ENCODE data around the gene DMRT2.

The DMRT2 gene

DNA sequence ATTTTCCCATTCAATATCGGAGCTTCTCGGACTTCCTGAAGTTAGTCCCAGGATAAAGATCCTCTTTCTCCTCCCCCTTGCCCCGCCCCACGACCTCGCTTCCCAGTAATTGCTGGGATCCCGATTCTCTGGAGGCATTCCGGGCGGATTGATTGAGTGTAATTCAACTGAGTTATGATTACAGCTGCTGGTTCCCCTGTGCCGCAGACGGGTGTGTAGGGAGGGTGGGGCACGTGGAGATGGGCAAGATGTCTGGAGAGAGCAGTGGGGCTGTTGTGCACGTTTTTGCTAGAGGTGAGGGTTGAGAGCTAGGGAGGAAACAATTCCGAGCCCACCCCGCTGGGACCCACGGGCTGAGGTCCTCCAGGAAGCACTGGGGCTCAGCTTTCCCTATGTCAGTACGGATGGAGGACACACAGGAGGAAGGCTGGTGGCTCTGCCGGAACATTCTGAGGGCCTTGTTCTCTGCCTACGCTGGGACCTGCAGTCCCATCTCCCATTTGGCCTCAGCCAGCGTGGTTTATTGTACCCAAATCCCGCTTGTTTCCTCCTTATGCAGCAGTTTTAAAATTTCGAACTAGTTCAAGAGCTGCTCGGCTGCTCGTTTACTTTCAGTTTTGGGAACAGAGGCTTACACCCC is 2.4 kb upstream of the DMRT2 start:
- no peak for DNase-seq

DNA sequence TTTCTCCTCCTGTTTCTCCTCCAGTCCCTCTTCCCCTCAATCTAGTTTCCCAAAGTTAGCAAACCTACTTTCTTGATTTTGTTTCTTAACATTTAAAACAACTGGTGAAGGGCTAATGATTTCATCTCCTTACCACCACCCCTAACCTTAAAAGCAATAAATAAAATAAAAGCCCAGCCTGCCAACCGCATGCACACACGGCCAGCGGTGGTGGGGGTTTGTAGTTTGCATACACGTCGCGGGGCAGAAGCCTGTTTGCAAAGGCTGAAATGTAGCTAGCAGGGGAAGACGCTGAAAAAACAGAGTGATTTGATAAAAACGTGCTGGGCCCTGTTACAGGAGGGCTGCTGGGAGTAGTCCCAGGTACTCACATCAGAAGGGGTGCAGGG is 1.9 kb upstream of the DMRT2 start:
- no peak for DNase-seq

DNA sequence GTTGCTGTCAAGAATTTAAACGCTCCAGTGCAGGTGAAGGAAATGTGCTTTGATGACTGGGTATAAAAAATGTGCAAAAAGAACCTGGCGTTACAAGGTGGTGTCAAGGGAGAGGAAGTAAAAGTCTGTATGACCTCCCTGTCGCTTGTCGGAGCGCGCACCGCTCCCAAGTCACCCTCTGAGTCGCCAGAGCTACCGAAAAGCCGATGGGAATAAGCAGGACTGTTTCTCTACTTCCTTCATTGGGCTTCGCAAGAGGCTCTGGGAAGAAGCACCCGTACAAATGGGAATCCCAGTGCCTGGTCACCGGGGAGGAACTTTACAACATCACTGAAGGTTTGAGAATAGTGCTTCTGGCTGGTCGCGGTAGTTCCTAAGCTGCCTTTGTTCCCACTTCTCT is 1.3 kb upstream of the DMRT2 start:
- DNase-seq = no peak

DNA sequence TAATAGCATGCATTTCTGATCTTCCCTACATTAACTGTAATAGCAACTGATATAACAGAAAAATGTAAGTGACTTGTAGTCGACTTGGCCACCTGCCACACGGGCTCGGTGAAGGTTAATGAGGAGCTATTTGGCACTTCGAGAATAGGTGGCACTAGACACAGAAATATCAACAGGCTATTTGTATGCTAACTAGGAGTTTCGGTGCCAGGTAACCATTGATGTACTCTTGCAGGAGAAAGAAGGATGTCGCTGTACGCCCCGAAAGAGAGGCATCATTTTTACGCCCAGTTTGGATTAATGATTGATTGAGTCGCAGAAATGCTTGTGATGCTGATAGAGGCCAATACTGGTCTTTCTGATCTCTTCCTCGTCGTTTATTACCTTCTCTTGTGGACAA is 516 bp upstream of the DMRT2 start:
- DNase-seq = no peak

DNA sequence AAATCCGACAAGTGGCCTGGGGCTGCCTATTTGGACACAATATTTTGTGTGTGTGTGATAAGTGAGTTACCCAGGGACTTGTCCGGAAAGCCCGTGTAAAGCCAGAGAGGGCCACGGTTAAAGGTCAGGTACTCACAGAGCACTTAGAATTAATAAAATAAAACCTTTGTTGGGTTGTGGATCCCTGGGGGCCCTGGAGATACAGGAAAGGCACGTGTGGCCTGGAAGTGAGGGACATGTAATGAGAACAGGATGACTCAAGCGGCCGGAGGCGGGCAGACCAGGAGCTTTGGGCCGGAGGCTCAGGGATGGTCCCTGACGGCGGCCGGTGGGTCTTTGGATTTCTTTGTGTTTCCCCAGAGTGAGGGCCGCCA is 1.0 kb downstream of the DMRT2 start:
- DNase-seq = no peak

DNA sequence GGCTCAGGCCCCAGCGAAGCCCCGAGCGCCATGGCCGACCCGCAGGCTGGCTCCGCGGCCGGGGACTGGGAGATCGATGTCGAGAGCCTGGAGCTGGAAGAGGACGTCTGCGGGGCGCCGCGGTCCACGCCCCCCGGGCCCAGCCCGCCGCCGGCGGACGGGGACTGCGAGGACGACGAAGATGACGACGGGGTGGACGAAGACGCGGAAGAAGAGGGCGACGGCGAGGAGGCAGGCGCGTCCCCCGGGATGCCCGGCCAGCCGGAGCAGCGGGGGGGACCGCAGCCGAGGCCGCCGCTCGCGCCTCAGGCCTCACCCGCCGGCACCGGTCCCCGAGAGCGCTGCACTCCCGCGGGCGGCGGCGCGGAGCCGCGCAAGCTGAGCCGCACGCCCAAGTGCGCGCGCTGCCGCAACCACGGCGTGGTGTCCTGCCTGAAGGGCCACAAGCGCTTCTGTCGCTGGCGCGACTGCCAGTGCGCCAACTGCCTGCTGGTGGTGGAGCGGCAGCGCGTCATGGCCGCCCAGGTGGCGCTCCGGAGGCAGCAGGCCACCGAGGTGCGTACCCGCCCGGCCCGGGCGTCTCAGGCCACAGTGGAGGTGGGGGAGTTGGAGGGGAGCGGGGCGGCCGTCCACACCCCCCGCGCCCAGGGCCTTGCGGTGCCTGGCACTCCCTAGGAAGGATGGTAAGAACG is 1.6 kb downstream of the DMRT2 start:
- DNase-seq = no peak

DNA sequence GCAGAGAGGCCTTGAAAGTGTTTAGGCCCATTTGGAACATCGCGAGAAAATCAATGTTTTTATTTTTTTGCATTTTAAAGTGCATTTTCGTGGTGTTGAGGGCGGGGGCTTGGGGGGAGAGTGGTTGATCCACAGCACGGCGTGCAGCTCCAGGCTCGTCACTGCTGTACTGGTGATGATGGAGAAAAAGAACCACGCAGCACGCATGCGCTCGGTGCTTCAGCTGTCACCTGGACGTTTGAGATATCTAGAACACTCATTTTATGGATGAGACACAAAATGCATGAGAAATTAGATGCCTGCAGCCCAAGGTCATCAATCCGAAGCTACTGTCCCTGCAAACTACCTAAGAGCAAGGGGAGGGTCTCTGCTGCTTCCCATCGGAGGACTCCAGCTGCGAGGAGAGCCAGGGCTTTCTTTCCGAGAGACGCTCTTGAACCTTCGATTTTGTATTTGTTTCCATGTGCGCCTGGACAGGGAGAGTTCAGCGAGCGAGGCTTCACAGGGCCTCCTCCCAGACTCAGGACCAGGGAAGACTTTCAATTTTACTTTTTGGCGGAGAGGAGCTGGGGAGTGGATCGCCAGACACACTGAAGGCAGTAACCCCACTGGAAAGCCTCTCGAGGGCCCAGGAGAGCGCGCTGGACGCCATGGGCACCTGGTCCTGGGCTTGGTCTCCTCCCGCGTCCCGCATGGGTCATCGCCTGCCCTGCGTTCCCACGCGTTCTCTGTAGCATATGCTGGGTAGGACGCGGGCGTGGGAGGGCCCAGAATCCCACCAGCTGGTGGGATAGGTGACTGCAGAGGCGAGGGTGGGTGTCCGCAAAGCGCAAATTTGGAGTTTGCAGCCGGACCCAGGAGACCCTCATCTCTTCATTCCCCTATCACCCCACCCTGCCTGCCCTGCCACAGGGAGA is 2.5 kb downstream of the DMRT2 start:
- DNase-seq = no peak

DNA sequence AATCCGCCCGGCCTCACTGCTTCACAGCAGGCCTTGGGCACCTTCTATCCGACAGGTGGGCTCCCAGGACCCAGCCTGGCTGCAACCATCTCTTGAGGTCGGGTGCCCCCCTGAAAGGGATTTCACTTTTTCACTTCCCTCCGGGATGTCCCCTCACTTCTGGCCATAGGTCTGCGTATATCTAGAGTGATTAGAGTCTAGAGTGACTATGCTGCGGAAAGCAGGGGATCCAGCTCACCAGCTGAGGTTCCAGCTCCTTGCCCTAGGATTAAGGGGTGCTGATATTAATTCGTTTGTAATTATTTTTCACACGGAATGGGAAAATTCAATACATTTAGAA is 3.1 kb downstream of the DMRT2 start:
- no peak for DNase-seq

DNA sequence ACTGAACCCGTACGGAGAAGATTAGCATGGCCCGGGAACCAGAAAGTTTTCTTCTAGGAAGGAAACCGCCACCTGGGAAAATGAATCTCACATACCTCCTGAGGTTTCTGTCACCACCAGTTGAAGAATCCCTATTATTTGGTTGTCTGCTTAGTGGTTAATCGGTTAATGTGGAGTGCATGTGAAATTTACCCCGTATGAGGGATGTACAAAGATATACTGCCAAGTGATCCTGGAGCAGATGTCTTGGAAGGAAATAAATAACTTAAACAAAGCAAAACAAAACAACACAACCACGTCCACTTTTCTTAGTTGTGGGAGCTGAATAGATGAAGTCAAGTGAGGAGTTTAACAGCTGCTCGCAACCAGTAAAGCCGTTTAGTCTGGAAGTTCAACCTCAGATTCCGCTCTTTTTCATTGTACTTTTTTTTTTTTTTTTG is 3.8 kb downstream of the DMRT2 start:
- no peak for DNase-seq

DNA sequence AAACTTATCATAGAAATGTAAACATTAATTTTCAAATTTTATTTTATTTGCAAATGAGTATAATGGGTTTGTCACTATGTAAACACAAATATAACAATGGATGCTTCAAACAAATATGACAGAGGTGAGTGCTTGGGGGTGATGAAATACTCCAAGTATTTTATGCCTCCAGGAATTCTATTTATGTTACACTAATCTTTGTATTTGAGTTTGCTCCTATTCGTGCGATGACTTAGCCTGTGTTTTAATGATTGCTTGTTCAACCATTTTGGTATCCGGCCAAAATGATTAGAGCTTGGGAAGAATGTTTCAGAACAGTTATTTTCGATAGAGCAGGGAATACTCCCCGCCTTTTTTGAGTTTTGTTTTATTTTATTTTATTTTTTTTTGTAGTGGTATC is 5.0 kb downstream of the DMRT2 start:
- DNase-seq = no peak

DNA sequence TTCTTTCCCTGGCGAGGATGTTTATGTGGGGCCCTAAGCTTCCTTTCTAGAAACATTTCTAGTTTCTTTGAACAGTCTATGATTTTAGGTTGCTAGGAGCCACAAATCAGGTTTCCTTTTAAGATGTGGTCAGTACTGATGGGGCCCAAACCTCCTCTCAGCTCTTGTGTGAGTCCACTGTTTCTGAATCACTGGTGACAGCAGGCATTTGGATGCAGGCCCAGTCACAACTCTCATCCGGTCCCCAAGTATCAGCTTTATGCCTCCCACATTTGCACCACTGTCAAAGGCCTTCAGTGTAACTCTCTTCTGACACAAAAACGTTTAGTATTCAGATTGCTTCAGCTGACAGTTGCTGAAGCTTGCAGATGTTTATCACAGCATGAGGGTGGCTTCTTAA is 7.8 kb downstream of the DMRT2 start:
- DNase-seq = no peak

DNA sequence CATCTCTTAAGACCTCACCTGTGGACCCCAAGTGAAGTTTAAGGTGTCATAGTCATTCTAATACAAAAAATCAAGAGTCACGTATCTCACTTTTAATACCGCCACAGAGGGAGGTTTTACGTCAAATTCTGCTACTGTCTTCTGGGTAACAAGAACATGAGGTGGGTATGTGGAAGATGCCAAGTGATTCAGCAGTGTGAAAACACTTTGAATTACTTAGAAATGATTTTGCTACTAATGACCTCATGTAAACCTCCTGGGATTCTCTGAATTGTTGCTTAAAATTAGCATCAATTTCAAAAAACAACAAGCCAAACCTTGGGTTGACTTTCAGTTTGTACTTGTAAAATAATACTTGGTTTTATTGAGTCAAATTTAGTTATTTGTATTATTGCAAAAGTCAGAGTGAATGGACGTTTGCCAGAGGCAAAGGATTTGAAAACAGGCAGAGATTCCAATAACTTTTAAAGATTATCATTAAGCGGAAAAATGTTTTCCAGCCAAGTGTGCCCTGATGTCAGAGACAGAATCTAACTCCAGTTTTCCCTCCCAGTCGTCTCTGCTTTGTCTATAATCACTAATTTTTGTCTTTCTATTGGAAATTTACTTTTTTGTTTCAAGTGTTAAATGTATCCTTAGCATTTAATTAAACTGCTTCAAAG is 8.8 kb downstream of the DMRT2 start:
- no peak for DNase-seq

DNA sequence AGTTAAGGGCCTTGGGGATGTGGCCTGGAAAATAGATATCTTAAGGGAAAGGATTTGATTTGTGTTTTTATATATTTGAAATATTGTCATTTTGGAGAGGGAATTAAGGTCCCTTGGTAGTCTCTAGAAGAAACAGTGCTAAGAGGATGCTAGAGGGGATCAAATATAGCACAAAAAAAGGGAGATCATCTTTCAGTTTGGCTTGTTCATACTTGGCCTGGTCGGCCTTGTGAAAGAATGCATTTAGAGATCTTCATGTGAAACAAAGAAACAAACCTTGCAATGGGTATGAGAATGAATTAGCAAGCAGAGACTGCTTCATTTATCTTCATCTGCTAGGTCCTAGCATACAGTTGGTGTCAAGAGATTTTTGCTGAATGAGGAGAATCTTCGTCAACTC is 15.0 kb downstream of the DMRT2 start:
- DNase-seq = no peak

DNA sequence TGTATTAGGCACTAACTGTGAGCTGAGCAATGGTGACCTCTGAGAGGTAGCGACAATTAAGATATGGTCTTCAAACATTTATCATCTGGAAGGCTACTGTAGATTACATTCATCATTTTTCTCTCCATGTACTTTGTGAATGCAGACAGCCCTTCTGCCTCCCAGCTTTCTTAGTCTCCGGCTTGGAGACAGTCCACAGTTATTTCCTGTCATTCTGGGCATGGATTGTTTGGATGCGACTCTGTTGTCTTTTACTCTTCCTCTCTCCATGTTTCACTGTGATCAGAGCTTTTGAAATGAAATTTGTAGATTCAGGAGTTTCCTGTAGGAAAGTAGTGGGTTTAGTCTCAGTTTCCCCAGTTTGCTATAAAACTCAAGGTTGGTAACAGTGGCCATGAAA is 20.5 kb downstream of the DMRT2 start:
- no peak for DNase-seq

DNA sequence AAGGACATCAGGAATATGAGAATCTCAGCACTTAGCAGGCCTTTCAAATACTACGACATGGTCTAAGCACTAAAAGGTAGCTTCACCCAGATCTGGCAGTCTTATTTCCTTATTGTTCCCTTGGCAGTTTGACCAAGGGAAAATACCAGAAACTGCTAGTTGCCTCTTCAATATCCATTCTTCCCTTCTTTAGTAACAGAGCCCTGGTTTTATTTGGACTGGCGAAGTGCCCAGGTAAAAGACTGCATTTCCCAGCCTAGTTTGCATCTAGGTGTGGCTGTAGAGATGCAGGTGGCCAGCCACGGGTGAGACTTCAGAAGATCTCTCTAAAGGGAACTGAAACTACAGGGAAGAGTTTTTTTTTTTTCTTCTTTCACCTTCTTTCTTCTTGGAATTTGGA is 21.6 kb downstream of the DMRT2 start:
- no peak for DNase-seq

DNA sequence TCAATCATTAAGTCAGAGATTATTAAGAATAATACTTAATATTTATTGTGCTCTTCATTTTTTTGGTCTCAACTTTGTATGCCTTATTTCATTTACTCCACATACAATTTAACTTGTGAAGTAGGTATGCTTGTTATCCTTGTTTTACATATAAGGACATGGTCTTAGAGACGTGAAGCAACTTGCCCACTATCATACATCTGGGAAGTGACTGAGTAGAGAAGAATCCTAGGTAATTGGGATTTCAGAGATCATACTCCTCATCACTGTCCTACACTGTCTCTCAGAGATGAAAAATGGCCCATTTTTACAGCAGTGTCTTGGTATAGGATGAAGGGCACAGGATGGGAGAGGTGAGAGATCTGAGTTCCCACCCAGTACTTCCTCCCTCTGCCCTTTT is 23.3 kb downstream of the DMRT2 start:
- DNase-seq = no peak

DNA sequence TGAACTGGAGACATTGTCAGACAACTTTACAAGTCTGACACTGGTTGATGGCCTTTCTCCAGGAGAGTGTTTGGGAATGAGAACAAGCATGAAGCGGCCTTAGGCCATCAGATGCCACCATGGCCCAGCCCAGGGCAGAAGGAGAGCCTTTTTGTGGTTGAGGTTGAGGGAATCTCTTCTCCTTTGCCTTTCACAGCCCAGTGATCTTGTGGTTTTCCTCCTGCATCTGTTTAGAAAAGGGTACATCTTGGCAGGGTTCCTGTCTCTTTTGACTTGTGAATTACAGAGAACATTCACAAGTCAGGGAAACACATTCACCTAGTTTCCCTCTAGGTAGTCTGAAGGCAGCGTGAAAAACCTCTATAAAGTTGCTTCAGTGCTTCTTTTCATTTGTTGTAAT is 27.5 kb downstream of the DMRT2 start:
- no peak for DNase-seq

DNA sequence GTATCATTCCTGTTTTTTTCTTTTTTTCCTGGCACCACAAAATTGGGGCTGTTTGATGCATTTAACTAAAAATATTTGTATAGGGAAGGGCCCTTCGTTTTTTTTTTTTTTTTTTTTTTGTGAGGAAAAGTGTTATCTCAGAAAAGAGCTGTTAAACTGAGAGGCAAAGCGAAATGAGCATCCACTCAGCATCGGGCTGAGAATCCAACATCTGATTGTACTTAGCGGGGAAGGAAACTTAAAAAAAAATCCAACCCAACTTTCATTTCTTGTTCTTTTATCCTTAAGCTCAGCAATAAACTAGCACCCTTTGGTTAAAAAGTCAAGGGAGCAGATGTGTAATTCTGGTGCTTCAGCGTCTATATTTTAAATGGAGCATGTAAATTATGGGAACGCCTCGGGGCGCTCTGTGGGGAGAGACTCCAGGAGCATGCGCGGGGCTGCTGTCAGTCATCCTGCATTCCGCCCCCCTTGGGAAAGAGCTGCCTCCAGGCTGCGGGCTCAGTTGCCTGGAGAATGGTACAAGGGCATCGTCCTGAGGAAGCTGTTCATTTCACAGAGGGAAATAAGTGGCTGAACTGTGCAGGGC is 33.3 kb downstream of the DMRT2 start:
- DNase-seq = no peak

DNA sequence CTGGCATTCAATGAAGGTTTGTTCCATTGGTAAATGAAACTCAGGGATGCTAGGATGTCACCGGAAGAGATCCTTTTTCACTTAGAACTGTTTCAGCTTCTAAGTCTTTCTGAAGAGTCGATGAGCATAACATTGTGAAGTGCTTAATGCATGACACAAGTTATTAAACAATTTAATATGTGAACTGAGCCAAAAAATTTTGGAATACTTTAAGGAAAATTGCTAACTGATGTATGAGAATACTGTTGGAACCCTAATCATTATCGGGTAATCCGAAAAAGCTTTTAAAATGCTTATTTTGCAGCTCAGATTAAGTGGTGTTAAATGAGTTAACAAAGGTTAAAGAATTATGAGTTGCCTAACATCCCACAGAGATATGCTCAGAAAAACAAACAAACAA is 34.9 kb downstream of the DMRT2 start:
- DNase-seq = no peak

DNA sequence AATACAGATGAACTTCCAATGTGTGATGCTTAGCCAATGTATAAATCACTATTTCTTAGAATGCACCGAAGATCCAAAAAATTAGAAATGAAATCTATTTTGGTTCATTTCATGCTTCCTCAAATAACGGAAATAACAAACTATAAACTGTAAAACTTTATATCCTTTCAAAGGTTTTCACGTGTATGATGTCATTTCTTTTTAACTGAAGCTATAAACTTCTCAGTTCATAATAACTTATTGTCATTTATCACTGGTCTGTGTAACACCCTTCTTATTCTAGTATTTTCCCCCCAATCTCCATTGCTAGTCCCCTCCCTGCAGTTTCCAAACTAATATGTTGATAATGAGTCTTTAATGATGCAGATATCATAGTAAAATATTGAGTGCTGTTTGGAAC is 36.4 kb downstream of the DMRT2 start:
- DNase-seq = no peak

DNA sequence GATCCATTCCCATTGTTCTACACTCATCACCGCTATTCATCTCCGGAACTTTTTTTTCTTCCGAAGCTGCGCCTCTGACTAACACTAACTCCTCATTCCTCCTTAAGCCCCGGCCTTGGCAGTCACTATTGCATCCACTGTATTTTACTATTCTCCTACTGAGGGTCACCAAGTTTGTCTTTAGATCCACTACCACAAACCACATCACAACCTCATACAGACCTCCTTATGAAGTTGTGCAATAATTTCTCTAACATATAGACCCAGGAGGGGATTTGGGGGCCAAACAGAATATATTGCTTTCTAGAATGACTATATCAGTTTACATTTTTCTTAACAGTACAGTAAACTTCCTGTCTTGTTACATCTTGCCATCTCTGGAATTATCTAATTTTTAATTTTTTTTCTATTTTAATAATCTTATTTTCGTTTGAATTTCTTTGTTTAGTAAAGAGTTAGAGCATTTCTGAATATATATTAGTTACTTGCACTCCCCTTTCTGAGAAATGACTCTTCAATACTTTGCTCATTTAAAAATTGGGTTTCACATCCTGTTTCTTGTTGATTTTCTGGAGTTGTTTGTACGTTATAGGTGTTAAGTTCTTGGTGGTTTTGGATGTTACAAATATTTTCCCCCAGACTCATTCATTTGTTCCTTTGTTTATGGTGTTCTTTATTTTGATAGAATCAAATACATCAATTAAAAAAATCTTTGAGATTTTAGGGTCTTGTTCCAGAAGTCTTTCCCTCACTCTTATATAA is 37.1 kb downstream of the DMRT2 start:
- DNase-seq = no peak

DNA sequence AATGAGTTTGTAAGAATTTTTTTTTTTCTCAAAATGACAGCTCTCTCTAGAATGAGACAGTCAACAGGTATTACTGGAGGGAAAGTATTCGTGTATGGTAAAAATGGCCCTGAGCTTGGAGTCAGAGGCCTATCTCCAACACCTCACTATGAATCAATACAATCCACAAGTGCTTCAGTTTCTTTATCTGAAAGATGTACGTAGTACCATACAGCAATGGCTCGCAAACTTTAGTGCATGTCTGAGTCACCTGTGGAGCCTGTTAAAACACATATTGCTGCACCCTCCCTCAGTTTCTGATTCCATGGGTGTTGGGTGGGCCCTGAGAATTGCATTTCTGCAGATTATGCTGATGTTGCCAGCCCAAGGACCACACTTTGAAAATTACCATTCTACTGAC is 44.6 kb downstream of the DMRT2 start:
- DNase-seq = no peak

Data from NCI-H146 (cell line).